ENCODE data around the gene LRRC18.

Gene LRRC18

GRCh38 chr10:48946332-48946731 lies 6.7 kb upstream of the LRRC18 start:
- no peak for DNase-seq (ENCODE audit: low spot score)

DNA sequence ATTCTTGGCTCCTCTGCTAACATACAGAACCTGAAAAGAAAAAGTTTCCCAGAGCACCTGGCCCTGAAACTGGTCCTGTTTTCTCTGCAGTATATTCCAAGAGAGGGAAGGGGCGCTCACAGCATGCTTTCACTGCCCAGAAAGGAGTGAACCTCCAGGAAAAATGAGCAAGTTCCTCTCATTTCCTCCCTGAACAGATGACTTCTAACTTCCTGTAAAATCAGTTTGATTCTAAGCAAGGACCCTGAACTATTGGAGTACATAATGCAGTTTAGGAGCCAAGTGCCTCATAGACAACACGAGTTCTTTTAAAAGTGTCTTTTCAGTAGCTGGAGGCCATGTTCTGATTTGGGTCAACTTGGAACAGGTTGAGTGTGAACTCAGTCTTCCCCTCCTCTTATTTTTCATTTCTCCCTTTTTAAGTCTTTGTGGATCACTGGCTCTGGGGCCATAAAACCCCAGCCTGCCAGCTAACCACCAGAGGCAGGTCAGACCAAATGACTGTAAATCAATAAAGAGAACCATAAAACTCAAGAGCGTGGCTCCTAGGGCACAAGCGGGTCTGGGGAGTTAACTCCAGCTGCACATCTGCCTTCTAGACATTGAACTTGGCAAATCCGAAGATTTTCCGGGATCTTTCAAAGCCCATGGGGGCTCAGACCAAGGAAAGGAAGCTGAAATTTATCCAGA lies 5.9 kb upstream of the LRRC18 start:
- DNase-seq (ENCODE audit: low spot score), result no peak

GRCh38 chr10:48944171-48944570 lies 4.5 kb upstream of the LRRC18 start:
- DNase-seq (ENCODE audit: low spot score), result no peak

GRCh38 chr10:48943096-48943495 lies 3.5 kb upstream of the LRRC18 start:
- DNase-seq (ENCODE audit: low spot score), result no peak

DNA sequence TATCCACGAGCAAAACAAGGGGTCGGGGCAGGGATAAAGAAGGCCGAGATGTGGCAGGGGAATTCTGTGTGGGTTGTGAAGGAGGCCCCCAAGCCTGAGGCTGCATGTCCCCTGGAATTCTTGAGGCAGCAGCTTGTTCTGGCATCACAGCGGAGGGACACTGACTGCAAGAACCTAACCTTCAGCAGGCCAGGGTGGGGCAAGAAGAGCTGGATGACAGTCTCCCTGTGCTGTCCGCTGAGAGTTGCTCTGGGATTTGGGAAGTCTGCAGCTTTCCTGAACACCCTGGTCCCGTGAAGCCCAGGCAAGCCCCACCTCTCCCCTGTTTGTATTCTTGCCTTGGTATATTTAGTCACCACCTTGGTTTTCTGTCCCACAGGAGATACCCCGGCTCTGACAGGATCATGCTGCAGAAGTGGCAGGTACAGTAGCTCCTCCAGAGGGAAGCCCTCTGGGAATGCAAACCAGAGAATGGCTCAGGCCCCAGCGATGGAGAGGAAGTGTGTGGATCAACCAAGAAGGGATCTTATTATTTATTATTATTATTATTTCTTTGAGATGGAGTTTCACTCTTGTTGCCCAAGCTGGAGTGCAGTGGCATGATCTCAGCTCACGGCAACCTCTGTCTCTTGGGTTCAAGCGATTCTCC lies 1.9 kb upstream of the LRRC18 start:
- DNase-seq (ENCODE audit: low spot score), result no peak

GRCh38 chr10:48940958-48941357 lies 1.3 kb upstream of the LRRC18 start:
- no peak for DNase-seq (ENCODE audit: low spot score)

DNA sequence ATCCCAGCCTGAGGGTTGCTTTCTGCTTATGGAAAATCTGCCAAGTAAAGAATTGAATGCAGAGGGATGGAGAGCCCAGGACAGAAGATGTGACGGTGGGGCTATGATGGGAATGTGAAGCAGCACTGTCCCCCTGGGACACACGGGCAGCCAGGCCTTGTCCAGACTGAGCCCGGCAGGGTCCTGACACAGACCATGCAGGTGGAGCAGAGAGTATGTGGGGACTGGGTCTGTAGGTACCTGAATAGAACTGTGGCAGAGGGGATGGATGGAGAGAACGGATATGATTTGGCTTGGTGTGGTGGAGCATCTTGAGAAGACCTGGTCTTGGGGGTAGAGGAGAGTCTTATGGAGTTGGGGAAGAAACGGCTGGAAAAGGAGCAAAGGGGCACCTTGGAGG lies 732 bp upstream of the LRRC18 start:
- no peak for DNase-seq (ENCODE audit: low spot score)

DNA sequence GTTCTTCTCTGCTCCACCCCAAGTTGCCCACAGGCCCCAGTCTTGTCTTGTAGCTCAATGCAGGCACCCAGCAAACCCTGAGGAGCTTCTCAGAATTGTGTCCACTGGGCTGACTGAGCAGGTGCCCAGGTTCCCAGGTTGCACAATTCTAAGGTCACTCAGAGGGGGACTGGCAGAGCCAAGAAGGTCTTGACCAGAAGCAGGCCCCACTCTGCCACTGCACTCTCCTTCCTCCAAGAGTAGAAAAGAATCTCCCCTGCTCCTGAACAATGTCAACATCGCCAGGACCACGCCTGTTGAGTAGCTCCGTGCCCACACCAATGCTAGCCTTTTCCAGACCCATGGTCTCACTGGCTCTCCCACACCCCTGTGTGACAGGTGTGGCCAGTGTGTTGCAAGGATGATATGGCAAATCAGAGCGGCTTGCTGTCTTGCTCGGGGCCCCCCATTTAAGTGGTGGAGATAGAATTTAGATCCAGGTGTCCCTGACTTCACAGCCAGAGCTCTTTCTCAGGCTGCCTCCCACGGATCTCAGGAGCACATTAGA lies 577 bp downstream of the LRRC18 start:
- DNase-seq (ENCODE audit: low spot score), result no peak

- no peak for DNase-seq (ENCODE audit: low spot score)
Measured at GRCh38 chr10:48938281-48938680, 1.4 kb downstream of the LRRC18 start.

DNA sequence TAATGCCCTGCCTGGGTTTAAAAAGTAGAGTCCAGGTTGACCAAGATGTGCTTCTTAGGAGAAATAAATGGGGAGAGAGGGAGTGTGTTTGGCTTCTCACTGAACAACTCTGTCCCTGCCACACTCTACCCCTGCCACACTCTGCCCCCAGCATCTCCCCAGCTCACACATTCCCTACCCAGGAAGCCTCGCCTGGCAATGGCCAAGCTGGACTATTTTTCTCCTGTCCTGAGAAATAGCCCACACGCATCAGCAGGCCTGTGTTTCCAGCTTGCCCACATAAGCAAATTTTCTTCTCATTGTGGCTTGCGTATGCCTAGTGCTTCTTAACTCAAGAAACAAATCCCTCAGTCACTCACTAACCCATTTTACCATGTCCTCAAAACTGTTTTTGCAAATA lies 1.8 kb downstream of the LRRC18 start:
- DNase-seq (ENCODE audit: low spot score), result no peak

DNA sequence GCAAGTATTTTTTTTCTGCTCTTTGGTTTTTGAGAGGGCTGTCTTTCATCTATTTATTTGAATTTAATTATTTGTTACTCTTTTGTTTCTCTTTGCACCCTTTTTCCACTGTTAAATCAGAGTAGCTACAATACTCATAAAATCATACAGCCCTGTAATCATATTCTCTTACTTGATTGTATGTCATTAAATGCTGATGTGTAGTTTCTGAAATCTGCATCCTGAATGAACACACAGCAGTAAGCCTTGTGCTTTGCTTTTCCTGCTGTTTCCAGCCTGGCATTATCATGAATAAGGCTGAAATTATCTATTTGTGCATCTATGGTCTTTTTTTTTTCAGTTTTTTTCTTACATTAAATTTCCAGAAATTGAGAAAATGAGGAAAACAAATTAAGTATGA lies 4.1 kb downstream of the LRRC18 start:
- no peak for DNase-seq (ENCODE audit: low spot score)

GRCh38 chr10:48934672-48935501 lies 4.8 kb downstream of the LRRC18 start:
- no peak for DNase-seq (ENCODE audit: low spot score)

DNA sequence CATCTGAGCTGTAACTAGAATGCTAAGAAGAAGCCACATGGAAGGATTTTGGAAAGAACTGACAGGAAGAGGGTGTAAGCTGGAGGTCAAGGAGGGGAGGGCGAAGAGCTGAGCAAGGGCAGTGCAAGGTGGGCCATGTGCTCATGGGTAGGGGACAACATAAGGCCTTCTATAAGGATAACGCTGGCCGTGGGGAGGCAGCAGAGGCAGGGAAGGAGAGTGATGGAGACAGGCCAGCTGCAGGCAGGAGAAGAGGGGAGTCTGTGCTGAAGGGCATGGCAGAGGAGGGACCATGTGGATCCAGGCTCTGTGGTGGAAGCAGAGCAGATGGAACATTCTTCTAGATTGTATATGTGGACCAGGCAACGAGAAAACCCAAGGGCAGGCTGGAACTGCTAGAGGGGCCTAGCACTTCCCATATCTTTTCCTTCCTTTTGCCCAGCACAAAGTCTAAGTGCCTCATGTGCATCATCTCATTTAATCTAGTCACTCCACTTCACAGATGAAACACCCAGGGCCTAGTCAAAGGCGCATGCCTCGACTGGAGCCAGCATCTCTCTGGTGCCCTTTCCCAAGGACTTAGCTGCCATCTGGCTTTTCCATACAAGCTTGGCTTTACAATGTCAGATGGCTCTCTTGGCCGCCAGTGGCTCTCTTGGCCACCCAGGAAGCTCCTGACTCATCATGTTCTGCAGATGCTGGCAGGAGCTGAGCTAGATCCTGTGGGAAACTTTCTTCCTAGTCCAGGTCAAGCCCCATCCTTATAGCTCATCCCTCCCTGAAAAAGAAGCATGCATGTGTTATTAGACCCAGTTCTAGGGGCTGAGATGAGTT lies 6.6 kb downstream of the LRRC18 start:
- no peak for DNase-seq (ENCODE audit: low spot score)

DNA sequence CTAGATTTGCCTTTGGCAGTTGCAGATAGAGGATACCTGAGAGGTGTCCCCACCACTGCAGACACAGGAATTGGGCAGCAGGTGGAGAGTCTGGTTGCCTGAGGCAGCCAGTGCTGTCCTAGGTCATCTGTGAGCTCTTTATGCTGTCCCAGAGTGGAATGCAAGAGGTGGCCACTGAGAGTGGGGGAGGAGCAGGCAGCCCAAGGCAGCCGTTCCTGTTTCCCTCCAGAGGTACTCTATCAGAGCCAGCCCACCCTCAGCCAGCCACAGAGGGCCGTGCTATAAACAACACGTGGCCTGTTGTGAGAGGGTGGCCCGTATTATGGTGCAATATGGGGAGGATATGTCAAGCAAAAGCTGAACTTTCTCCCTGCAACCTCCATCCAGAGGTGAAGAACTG lies 8.5 kb downstream of the LRRC18 start:
- no peak for DNase-seq (ENCODE audit: low spot score)

DNA sequence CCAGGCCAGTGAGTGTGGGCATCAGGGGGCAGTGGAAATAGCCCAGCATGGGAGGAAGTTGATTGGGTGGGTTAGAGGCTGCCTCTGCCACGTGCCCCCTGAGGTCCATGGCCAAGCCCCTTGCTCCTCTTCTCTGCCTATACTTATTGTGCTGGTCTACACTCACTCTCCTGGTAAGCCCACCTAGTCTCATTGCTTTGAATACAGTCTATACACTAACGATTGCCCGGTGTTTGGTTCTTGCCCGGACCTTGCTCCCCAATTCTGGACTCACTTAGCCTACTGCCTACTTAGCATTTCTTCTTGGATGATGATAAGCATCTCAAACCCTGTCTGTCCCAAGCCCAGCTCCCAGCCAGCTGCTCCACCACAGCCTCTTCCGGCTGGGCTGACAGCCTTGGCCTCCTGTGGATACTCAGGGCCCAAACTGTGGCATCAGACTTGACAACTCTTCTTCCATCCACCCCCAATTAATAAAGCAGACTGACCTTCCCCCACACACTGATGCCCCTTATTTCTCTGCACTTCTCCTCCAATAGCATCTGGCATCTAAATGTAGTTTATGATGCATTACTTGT lies 10.1 kb downstream of the LRRC18 start:
- DNase-seq (ENCODE audit: low spot score), result no peak

- DNase-seq (ENCODE audit: low spot score), result no peak
Measured at GRCh38 chr10:48926764-48927540, 12.7 kb downstream of the LRRC18 start.

GRCh38 chr10:48926255-48926654 lies 13.4 kb downstream of the LRRC18 start:
- no peak for DNase-seq (ENCODE audit: low spot score)

DNA sequence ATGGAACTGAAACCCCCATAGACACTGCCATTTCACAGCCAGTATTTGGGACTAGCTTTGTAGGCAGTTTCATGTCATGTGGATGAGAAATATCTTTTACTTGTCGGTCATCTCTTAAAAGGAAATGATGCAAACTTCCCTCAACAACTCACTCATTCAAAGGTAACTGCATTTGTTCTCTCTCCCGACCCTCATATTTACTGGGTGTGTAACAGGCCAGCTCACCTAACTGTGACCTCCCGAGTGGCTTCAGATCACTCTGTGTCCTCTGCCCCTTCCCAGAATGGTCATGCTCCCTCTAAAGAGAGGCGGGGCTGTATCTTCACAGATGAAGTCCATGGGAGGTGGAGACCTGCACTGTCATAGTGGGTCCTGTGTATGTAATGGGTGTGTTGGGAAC lies 14.7 kb downstream of the LRRC18 start:
- DNase-seq (ENCODE audit: low spot score), result no peak

DNA sequence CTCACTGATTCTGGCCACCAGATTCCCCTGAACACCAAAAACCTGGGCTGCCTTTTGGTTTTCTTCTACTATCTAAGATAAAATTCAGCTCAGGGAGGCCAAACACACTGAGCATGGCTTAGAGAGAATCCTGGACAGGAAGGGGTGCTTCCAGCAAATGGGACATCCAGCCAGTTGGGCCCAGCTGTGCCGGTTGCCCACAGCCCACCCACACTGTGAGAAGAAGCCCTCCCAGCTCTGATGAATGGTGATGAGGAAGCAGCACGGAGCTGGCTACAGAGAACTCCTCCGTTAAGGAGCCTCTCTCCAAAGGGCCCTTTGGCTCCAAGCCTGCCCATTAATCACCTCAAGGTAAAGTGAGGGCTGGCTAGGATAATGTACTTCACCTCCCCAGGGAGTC lies 15.9 kb downstream of the LRRC18 start:
- DNase-seq (ENCODE audit: low spot score), result no peak

- DNase-seq (ENCODE audit: low spot score), result no peak
Measured at GRCh38 chr10:48913674-48914073, 26.0 kb downstream of the LRRC18 start.

DNA sequence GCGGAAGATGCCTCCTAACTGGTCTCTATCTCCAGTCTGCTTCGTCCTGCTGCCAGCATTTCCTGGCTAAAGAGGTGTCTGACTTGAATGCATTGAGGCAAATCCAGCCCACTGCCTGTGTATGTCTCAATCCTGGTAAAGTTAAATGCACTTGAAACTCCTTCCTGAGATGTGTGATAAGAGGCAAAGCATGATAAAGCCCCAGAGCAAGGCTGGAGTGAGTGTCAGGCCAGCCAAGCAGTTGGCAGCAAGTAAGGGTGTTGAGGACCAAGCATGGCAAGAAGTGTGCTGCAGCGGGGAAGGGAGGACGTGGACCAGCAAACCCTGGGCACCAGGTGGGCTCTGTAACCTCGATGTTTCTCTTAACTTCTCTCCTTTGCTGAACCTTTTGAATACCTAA lies 29.1 kb downstream of the LRRC18 start:
- no peak for DNase-seq (ENCODE audit: low spot score)

All from D341Med (cell line).